AG09309 (cell line): ENCODE data around the gene SORCS3.

Experiments used
- DNase-seq: peaks from one replicate; pipeline ENCODE4 v3.0.0-alpha.2; 2010; ENCODE audit warnings: low read depth
- H3K4me3 ChIP-seq: 2 replicates; pipeline ENCODE4 v1.5.1; 2011; ENCODE audit warnings: mild to moderate bottlenecking, low read depth, low read length, moderate library complexity; ENCODE audit not compliant: control insufficient read depth
- TF ChIP-seq, protein P1 (sequence below): IDR thresholded peaks from 2 replicates; pipeline ENCODE4 v1.5.1; 2011; ENCODE audit warnings: mild to moderate bottlenecking, low read depth, low read length, inconsistent platforms; ENCODE audit not compliant: insufficient read depth, control insufficient read depth; ENCODE audit errors: missing control alignments

SORCS3 gene

DNA sequence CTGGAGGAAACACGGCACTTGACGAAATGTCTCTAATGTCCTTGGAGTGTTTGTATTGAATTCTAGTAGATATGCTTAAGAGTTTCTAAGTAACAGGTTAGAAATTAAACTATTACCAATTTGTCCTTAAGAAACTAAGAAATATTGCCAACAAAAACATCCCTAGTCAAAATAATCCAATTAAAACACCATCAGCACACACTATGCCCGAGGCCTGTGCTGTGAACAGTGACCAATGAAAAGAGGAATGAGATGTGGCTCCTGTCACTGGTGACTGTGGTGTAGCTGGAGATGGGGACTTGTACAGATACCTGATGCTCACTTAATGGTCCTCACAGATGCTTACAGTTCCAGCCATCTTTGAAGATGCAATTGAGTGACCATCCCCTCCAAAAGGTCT lies 651.1 kb downstream of the SORCS3 start:
- TF ChIP-seq, protein P1, sequence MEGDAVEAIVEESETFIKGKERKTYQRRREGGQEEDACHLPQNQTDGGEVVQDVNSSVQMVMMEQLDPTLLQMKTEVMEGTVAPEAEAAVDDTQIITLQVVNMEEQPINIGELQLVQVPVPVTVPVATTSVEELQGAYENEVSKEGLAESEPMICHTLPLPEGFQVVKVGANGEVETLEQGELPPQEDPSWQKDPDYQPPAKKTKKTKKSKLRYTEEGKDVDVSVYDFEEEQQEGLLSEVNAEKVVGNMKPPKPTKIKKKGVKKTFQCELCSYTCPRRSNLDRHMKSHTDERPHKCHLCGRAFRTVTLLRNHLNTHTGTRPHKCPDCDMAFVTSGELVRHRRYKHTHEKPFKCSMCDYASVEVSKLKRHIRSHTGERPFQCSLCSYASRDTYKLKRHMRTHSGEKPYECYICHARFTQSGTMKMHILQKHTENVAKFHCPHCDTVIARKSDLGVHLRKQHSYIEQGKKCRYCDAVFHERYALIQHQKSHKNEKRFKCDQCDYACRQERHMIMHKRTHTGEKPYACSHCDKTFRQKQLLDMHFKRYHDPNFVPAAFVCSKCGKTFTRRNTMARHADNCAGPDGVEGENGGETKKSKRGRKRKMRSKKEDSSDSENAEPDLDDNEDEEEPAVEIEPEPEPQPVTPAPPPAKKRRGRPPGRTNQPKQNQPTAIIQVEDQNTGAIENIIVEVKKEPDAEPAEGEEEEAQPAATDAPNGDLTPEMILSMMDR: no peak
- H3K4me3 ChIP-seq: no peak overlapping the region
- DNase-seq: no peak
